ACC112 (cell line): ENCODE measurements around the gene KY.

ENCODE experiments used
- H2AFZ ChIP-seq: fragments of 200-600 bp; sonication (generic); one replicate; pipeline ENCODE4 v1.6.0; 2017; ENCODE audit warnings: antibody characterized with exemption, low read length; ENCODE audit not compliant: unreplicated experiment
- H3K27ac ChIP-seq: fragments of 200-600 bp; sonication (generic); 2 replicates; pipeline ENCODE4 v1.5.1; 2014; ENCODE audit warnings: low read depth, mild to moderate bottlenecking, antibody characterized with exemption, low read length, moderate library complexity
- H3K27me3 ChIP-seq: fragments of 200-600 bp; sonication (generic); 2 replicates; pipeline ENCODE4 v1.6.1; 2014; ENCODE audit warnings: mild to moderate bottlenecking, antibody characterized with exemption, low read length, moderate library complexity, mixed read lengths; ENCODE audit not compliant: insufficient read depth
- H3K36me3 ChIP-seq: fragments of 200-600 bp; sonication (generic); 2 replicates; pipeline ENCODE4 v1.6.1; 2016; ENCODE audit warnings: mild to moderate bottlenecking, antibody characterized with exemption, low read length, moderate library complexity, mixed read lengths; ENCODE audit not compliant: insufficient read depth
- H3K4me1 ChIP-seq: fragments of 200-600 bp; sonication (generic); one replicate; pipeline ENCODE4 v1.6.1; 2016; ENCODE audit warnings: low read length, mixed read lengths; ENCODE audit not compliant: insufficient read depth, unreplicated experiment, control insufficient read depth
- H3K4me3 ChIP-seq: fragments of 200-600 bp; sonication (generic); 2 replicates; pipeline ENCODE4 v1.5.1; 2014; ENCODE audit warnings: mild to moderate bottlenecking, low read depth, low read length
- H3K79me2 ChIP-seq: fragments of 200-600 bp; sonication (generic); one replicate; pipeline ENCODE4 v1.6.0; 2016; ENCODE audit warnings: low read length; ENCODE audit not compliant: control insufficient read depth, unreplicated experiment, insufficient read depth

The KY gene

DNA sequence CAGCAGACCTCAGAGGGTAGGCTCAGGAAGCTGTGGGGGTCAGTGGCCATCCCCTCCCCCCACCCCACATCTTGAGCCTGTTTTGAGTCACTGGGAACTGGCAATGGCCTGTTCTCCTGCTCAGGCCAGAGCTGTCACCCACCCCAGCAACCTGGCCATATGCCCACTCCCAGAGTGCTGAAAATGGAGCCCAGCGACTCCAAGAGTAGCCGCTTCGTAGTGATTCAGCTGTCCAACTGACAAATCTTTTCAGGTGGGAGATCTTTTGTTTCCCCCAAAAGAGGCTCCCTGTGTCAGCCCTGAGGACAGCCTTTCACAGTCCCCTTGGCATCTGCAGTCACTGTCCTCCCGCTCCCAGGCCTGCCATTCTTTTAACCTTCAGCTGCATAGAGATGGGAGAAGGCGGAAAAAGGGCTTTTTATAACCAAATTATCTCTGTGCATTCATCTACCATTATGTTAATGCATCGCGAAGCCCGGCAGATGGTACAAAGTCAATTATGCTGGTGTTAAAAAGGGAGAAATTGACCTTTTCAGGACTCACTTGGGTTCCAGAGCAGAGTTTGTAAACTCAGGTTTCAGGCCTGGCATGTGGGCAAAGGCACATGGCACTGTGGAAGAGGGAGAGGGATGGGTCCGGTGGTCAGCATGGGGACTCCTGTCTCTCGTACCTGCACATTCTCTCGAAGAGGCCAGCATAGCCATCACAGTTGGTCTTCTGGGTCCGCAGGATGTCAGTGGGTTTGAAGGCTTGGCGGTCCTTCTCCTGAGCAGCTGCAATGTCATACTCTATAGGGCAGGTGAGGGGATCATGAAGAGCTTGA lies 32.1 kb downstream of the KY start:
- Histone ChIP-seq H3K36me3 (no peaks in the 10 kb centered on the region), H3K27me3 (no peaks in the 10 kb centered on the region), H2AFZ (no peak overlapping the region), H3K4me1 (no peaks in the 10 kb centered on the region), H3K79me2 (no peaks in the 10 kb centered on the region), H3K27ac (no peak overlapping the region), H3K4me3 (no peak overlapping the region)

DNA sequence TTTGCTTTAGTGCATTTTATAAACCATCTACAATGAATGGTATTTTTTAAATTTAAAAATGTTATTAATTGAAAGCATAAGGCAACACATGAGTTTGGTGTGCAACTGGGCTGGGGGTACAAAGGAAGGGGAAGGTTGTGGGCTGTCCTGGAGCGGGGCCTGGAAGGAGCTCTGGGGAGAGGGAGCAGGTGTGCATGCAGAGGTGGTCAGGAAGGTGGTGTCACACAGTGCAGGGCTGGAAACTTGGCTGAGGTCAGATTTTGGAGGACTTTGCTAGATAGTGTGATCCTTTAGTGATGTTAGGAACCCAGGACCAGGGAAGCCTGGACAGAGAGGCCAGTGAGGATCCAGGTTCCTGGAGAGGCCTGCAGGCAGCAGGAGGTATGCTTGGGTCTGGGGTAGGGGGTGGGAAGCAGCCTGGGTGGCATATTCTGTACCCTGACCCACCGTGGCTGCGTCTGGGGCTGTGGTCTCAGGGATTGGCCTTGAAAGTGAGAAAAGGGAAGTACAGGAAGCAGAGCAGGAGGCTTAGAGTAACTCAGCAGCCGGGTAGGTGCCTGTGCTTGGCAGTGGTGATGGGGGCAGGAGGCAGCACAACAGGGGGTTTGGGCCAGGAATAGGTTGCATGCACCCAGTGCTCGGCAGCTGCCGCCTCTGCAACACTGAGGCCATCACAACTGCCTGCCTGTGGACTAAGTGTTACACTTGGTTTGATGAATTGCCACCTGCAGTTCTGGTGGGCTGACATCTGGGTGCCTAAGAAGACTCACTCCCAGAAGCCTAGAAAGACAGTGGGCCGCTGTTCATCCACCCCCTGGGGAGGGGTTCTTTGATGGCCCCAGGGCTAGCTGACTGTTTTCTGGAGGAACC lies 33.0 kb downstream of the KY start:
- H3K27me3 ChIP-seq = no peaks in the 10 kb centered on the region
- H3K4me1 ChIP-seq = no peaks in the 10 kb centered on the region
- H3K79me2 ChIP-seq = no peaks in the 10 kb centered on the region
- no peaks in the 10 kb centered on the region for H3K36me3 ChIP-seq
- no peak overlapping the region for H3K27ac ChIP-seq
- H2AFZ ChIP-seq = no peak overlapping the region
- no peak overlapping the region for H3K4me3 ChIP-seq

DNA sequence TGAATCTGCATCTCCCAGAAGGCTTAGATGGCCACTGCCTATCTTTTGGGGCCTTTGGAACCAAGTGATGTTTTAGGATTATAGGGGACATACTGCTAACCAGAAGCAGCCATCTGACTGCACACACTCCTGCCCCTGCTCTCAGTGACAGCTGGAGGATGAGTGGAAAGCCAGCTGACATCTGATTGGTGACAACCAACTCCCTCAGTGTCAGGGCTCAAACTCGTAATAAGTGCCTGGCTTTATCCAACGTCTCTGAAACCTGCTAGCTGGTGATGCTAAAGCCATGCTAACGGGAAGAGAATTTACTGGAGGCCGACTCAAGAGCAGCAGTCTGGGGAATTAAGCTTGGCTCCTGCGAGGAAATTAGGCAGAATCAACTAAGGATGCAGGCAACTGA lies 35.1 kb downstream of the KY start:
- no peaks in the 10 kb centered on the region for H3K36me3 ChIP-seq
- no peak overlapping the region for H2AFZ ChIP-seq
- no peaks in the 10 kb centered on the region for H3K4me1 ChIP-seq

GRCh38 chr3:134614955-134615354 lies 35.9 kb downstream of the KY start:
- no peaks in the 10 kb centered on the region for H3K79me2 ChIP-seq
- no peaks in the 10 kb centered on the region for H3K27me3 ChIP-seq
- H3K36me3 ChIP-seq = no peaks in the 10 kb centered on the region
- H3K4me1 ChIP-seq = no peaks in the 10 kb centered on the region
- H2AFZ ChIP-seq = no peak overlapping the region
- H3K4me3 ChIP-seq = no peak overlapping the region
- H3K27ac ChIP-seq = no peak overlapping the region

More for the DNA sequence above, 35.1 kb downstream of the KY start:
- Histone ChIP-seq H3K27me3 (no peaks in the 10 kb centered on the region), H3K79me2 (no peaks in the 10 kb centered on the region), H3K27ac (no peak overlapping the region), H3K4me3 (no peak overlapping the region)

DNA sequence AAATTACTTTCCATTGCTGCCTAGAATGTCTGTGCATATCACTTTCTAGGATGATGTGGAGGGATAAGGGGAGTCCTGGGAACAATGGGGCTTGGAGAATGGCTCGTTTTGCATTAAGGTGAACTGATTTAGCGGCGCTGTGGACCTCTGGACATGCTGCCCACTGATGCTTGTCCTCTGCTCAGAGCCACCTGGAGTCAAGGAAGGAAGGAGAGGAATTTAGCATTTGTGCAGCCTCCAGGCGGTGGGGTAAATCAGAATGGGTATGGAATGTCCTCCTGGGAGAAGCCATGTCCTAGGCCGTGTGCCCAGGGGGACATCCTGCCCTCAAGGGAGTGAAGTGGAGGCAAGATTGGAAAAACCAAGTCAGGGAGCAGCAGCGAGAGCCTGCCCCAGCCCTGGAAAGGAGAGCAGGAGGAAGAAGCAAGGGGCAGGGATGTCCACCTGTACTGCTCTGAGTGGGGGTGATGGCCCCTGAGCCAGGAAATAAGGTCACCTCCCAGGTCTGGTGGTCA lies 37.8 kb downstream of the KY start:
- Histone ChIP-seq H3K27ac (no peak overlapping the region), H3K36me3 (no peaks in the 10 kb centered on the region), H3K79me2 (no peaks in the 10 kb centered on the region), H3K27me3 (no peaks in the 10 kb centered on the region), H2AFZ (no peak overlapping the region), H3K4me1 (no peaks in the 10 kb centered on the region), H3K4me3 (no peak overlapping the region)

- Histone ChIP-seq H3K27me3 (no peaks in the 10 kb centered on the region), H3K4me3 (no peak overlapping the region), H3K4me1 (no peaks in the 10 kb centered on the region), H2AFZ (no peak overlapping the region), H3K27ac (no peak overlapping the region), H3K36me3 (no peaks in the 10 kb centered on the region), H3K79me2 (no peaks in the 10 kb centered on the region)
These were observed 39.3 kb downstream of the KY start for GRCh38 chr3:134611516-134611915.

GRCh38 chr3:134610432-134611385 lies 40.1 kb downstream of the KY start:
- no peaks in the 10 kb centered on the region for H3K4me1 ChIP-seq
- H3K27ac ChIP-seq = no peak overlapping the region
- no peaks in the 10 kb centered on the region for H3K79me2 ChIP-seq
- no peak overlapping the region for H2AFZ ChIP-seq
- H3K27me3 ChIP-seq = no peaks in the 10 kb centered on the region
- H3K4me3 ChIP-seq = no peak overlapping the region
- H3K36me3 ChIP-seq = no peaks in the 10 kb centered on the region

DNA sequence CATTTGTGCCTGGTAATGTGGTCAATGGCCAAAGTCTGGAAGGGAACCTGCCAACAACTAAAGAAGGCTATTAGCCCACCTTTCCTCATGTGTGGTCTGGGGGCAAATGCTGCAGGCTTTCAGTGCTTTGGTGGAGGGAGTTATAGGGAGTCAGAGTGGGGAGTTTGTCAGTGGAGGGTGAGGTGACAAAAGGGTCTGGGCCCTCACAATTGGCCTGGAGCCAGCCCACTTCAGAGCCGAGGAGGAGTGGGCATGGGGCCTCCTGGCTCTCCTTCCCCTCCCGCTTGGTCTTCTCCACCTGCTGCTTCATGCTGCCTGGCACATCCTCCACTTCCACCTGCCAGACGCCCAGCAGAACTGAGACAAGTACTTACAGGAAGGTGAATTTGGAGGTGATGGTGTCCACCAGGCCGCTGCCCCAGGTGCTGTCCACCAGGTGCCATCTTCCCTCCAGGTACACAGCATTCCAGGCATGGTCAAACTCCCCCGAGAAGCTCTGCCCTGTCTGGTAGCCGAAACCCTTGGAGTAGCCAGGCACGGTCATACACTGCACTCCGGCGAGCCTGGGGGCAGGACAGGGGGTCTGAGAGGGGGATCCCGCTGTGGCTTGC lies 40.9 kb downstream of the KY start:
- no peaks in the 10 kb centered on the region for H3K79me2 ChIP-seq
- H2AFZ ChIP-seq = no peak overlapping the region
- H3K27me3 ChIP-seq = no peaks in the 10 kb centered on the region
- no peaks in the 10 kb centered on the region for H3K4me1 ChIP-seq
- no peak overlapping the region for H3K4me3 ChIP-seq
- H3K27ac ChIP-seq = no peak overlapping the region
- no peaks in the 10 kb centered on the region for H3K36me3 ChIP-seq

DNA sequence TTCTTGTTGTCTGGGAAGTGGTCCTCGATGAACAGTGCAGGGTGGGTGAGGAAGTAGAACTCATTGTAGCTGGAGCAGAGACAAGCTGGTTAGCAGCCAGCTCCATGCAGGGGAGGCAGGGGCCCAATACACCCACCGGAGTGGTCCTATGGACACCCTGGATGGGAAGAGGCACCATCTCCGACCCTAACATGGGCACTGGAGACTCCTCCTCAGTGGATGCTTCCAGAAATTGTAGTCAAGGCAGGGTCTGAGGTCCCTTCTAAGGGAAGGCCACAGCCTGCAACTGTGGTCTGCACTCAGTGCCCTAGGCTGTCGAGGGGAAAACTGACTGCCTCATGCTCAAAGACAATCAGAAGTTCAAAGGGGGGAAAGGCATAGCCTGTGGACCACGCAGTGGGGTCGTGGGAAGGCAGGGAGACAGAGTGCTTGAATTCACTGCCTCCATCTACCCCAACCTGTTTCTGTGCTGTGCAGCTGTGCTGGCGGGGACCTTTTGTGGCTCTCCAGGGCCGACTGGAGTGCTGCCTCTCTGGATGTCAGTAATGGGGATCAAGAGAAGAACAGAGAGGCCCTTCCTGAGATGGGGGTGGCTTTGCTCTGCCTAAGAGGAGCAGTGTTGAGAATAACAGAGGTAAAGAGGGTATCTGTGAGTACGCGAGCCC lies 41.9 kb downstream of the KY start:
- no peaks in the 10 kb centered on the region for H3K79me2 ChIP-seq
- H3K27ac ChIP-seq = no peak overlapping the region
- H3K27me3 ChIP-seq = no peaks in the 10 kb centered on the region
- H3K4me3 ChIP-seq = no peak overlapping the region
- H2AFZ ChIP-seq = no peak overlapping the region
- H3K4me1 ChIP-seq = no peaks in the 10 kb centered on the region
- H3K36me3 ChIP-seq = no peaks in the 10 kb centered on the region
